GM19455 (cell line): ENCODE results near the gene RAD23B.
A peak's percentile ranks its signal among the peaks of the same experiment; 100 is the strongest.

Experiments used
- ATAC-seq: cut with Tn5 transposase; IDR thresholded peaks from one replicate; pipeline ENCODE4 v1.9.1; 2021; ENCODE audit not compliant: unreplicated experiment

The RAD23B gene

DNA sequence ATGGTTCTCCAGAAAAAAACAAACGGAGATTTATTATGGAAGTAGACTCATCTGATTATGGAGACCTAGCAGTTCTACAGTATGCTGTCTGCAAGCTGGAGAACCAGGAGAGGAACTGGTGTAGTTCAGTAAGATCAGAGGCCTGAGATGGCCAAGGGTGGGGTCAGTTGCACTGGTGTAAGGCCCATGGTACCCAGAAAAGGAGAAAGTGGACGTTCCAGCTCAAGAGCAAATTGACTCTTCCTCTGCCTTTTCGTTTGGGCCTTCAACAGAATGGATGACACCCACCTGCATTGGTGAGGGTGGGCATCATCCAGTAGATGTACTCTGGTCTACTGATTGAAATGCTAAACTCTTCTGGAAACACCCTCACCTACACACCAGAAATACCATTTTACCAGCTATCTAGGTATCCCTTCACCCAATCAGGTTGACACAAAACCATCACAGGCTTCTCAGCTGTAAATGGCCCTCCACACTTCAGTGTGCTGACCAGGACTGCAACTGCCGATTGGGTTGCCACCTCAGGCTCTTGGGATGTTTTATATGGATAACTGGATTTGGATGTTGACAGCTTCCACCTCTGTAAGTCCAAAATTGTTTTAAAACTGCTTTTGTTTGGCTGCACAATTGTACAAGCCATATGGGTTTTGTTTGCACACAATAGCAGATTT is 51.2 kb downstream of the RAD23B start:
- ATAC-seq = no peak

GRCh38 chr9:107335331-107335730 is 52.3 kb downstream of the RAD23B start:
- no peak for ATAC-seq

DNA sequence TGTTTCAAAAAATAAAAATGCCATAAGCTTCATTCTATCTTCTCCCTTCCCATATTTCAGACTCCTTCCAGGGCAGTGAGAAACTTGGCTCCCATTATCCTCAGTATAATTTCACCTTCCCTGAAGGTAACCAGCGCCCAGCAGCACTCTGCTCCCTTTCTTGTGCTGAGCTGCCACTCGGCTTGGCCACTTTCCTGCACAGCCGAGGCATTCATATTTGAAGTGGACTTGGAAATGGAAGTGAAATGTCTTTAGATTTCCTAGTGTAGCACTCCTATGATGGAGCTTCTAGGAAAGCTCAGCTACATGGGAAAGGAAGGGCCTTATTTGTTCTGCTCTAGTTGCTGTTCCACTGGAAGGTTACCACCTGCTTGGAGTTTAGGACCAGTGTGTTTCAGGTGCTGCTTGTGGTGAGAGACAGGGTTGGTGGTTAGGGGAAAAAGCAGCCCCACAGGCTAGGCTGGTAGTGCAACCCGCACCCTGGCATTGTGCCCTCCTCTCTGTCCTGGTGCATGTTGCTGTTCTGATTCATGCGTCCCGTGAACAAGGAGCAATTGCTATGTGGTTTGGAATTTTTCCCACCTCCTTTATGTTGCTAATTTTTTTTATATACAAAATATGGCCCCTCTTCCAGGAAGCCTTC is 53.8 kb downstream of the RAD23B start:
- ATAC-seq = no peak

GRCh38 chr9:107337676-107338590 is 54.9 kb downstream of the RAD23B start:
- ATAC-seq = no peak

- ATAC-seq = no peak
Observed at GRCh38 chr9:107338911-107339659, 56.0 kb downstream of the RAD23B start.

GRCh38 chr9:107340920-107341632 is 58.0 kb downstream of the RAD23B start:
- peak; percentile 88 for ATAC-seq

DNA sequence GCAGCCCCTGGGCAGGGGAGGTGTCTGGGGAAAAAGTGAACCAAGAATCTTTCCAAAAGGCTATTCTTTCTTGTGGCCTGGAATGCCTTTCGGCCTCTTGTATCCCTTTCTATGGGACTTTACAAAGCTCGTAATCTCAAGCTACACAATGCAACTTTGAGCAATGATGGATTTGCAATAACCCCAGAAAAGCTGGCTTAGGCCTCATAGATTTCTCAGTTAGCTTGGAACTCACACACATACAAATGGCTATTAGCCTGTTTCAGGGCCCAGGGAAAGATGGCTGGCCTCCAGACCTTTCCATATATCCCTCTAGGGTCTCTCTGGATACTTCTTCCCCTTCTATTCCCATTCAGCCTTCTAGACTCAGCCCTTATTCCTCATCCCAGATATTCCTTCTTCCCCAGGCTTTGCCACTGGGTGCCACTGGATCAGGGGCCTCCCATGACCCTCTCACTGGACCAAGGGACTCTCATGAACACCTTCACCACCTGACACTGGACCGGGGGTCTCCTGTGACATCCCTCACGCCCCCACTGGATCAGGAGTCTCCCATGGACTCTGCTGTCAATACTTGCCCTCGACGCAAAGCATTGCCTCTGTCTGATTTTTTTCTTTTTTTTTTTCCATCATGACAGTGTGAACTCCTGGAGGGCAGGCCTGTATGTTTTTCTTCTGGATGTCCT is 59.5 kb downstream of the RAD23B start:
- ATAC-seq = no peak

DNA sequence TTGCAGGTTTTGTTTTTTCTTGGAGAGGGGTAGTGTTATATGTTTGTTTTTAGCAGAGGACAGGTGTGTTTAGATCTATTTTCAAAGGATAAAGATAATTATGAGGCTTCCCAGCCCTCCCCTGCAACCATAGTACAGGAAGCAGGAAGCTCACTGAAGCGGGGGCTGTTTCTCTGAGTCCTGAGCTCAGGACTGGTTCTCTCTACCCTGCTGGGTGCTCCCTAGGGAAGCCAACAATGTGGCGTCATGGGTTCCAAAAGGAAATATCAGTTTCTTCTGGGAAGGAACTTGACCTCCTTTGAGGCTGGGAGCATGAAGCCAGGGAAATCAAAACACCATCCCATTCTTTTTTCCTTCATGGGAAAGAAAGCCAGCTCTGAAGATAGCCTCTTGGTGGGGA is 62.2 kb downstream of the RAD23B start:
- no peak for ATAC-seq

GRCh38 chr9:107348836-107349235 is 65.8 kb downstream of the RAD23B start:
- no peak for ATAC-seq

DNA sequence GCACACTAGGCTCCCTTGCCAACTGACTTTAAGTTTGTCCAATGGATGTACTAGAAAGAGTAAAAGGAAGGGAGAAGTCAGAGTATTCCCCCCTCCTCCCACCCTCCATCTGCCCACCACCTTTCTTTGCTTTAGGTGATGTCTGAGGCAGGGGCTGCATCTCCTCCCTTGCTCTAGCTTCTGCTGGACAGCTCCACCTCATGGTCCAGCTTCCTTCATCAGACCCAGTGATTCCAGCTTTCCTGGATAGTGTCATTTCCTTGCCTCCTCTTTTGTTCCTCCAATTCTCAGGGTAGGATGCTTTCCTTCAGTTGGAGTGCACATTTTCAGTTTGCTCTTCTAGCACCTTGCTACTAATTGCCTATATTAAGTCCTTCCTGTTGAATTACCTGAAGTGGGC is 67.4 kb downstream of the RAD23B start:
- no peak for ATAC-seq

DNA sequence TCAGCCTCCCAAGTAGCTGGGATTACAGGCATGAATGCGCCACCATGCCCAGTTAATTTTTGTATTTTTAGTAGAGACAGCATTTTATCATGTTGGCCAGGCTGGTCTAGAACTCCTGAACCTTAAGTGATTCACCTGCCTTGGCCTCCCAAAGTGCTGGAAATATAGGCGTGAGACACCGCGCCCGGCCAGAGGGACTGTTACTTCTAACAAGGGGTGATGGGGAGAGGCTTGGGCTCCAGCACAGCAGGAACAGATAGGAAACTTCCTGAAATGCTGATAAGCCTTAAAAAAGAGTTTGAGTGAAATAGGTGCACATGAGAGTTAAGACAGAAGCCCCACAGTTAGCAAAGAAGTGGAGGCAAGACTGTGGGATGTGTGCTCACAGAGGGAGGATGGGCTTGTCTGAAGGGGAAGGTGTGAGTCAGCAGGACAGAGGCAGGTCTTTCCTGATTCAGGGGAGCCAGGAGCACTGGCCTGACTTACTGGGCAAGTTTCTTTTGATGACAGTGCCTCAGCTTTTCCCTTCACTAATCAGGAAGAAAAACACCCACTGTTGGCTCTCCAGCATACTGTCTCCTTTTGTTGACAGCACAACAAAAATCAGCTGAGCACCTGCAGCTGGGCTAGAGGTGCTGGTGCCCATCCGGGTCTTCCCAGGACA is 68.4 kb downstream of the RAD23B start:
- ATAC-seq = no peak

DNA sequence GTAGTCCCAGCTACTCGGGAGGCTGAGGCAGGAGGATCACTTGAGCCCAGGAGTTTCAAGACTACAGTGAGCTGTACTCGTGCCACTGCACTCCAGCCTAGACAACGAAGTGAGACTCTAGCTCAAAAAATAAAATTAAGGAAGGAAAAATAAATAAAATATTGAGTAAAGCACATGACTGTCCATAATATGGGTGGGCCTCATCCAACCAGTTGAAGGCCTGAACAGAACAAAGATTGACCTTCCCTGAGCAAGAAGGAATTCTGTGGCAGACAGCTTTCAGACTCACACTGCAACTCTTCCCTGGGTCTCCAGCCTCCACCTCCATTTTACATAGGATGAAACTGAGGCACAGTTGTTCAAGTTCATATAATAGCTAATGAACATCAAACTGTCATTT is 72.3 kb downstream of the RAD23B start:
- no peak for ATAC-seq

DNA sequence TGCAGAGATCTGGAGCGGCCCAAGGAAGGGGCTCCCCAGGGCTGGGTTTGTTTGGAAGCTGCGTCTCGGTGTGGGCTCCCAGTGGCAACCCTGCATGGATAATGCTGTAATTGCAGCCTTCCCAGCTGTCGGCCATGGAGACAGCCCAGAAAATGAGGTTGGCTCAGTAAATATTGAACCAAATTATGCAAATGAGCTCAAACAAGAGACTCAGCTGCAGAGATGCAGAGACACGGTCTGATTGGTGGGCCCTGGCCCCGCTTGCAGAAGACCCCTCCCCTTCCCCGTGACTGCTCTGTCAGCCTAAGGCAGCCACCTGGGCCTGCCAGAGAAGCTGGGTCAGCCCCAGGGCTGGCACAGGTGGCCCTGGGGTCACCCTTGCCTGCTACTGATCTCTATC is 75.9 kb downstream of the RAD23B start:
- ATAC-seq = no peak

DNA sequence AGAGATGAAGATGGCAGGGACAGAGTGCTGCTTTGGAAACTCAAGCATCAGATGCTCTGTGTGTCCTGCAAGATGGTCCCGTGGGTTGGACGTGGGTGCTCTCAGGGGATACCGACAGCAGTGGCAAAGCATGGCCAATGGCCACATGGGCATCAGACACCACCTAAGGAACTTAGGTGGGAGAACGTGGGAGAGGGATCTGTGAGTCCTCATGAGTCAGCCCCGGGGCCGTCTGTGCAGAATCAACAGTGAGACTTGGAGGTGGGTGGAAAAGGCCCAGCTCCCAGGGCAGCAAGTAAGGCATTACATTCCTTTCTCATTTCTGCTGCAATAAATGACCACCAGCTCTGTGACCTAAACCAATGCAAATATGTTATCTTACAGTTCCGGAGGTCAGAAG is 77.0 kb downstream of the RAD23B start:
- ATAC-seq = no peak

GRCh38 chr9:107361816-107362215 is 78.7 kb downstream of the RAD23B start:
- no peak for ATAC-seq

GRCh38 chr9:107363516-107364152 is 80.6 kb downstream of the RAD23B start:
- ATAC-seq = no peak

DNA sequence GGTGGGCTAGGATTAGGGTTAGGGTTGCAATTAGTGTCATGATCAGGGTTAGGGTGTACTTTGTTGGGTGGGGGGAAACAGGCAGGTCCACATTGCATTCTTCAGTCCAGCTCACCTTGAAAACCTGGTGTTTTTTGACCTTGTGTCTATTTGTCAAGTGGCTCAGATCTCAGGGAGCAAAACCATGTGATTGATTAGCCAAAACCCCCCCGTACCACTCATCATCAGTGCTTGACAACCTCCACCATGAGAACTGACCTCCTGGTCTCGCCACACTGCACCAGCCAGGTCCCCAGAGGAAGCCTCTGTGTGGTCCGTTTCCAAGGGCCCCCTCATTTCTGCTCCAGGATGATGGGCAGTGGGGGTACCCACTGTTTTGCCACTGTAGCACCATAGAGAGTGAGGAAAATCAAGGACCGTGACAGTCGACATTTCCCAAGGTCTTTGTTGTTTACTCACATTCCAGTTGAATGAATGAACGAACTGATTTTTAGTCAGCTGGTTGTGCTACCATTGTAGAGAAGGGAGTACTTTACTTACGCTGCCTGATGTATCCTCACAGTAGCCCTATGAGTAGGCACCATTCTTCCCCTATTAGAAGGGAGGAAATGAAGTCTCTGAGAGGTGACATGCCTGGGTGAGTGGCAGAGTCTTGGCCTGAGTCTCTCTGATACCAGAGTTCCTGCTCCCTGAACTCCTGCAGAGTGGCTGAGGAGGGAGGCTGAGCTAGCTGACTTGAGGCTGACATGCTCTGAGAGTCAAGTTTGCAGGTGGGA is 84.8 kb downstream of the RAD23B start:
- ATAC-seq = no peak

- ATAC-seq = no peak
Observed at GRCh38 chr9:107368696-107369095, 85.6 kb downstream of the RAD23B start.
